GM18867 (cell line): ENCODE data around the gene BRPF1.
A peak's percentile ranks its signal among the peaks of the same experiment; 100 is the strongest.
"Not testable (repeated sequence)": the region's sequence is repeated elsewhere in the genome, so short reads cannot be mapped to it uniquely, and the experiment has no call there.

ENCODE experiments used
- ATAC-seq: cut with Tn5 transposase; IDR thresholded peaks from one replicate; pipeline ENCODE4 v1.9.1; 2021; ENCODE audit warnings: mild to moderate bottlenecking, moderate library complexity; ENCODE audit not compliant: unreplicated experiment

The BRPF1 gene

DNA sequence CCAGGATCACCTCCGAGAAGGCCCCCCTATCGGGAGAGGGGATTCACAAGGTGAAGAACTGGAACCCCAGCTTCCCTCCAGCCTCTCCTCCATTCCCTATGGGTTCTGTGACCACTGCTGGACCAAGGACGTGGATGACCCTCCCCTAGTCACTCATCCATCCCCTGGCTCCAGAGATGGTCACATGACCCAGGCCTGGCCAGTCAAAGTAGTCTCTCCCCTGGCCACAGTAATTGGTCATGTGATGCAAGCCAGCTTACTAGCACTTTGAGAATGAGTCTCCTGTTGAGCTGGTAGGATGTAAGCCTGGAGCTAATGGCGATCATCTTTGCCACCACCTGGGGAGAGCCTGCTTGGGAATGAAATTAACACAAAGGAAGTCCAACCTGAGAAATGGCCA lies 34.3 kb downstream of the BRPF1 start:
- no peak for ATAC-seq

DNA sequence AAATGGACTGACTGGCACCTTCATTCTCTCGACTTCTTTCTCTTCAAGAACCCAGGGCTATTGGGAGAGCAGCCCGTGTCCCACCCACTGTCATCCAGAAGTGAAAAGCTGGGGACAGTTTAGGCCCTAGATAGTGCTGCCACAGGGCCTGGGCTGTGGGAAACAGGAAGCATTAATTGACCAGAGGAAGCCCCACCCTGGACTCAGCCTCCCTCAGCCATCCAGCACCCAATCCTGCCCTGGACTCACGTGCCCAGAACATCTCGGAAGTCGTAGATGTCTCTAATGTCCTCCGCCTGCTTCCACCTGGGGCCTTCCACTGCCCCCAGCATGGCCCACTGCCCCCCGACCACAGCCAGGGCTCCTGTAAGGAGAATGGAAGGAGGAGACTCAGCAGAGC lies 35.9 kb downstream of the BRPF1 start:
- no peak for ATAC-seq

DNA sequence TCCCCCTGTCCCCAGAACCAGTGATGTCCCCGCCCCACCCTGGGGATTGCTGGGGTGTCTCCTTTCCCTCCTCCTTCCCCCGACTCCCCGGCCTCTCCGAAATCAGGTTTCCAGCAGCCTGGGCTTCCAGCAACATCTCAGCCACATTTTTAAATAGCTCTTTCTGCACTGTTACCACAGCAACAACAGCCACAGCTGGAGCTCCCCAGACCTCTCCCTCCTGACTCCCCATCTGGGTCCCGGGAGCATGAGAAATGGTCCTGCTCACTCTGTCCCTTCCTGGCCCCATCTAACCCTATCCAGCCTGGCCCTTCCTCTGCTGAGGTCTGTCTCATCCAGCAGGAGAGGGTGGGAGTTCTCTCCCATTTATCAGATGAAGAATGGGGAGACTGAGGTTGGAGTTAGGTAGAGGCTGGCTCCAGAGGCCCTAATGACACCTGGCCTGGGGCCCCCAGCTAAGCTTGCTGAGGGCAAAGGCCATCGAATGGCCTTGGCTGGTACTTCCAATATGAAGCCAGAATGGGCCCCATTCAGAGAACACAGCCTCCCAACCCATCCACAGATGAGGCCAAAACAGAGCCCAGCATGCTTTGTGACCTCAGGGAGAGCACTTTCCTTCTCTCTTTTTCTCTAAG lies 36.7 kb downstream of the BRPF1 start:
- ATAC-seq, result no peak

DNA sequence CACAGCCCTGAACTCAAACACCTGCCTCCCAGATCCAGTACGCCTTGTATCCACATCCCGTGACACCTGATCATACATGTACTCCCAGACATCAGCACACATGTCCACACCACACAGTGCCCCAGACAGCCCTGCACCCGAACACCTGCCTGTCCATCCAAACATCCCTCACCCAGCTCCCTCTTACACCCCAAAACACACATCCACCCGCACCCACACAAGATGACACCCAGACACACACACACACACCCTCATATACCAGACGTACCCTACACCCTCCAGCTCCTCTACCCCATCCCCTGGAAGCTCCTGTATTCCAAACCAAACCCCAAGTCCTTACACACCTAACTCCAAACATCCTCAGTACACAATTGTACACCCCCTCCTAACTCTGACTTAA lies 37.5 kb downstream of the BRPF1 start:
- no peak for ATAC-seq

DNA sequence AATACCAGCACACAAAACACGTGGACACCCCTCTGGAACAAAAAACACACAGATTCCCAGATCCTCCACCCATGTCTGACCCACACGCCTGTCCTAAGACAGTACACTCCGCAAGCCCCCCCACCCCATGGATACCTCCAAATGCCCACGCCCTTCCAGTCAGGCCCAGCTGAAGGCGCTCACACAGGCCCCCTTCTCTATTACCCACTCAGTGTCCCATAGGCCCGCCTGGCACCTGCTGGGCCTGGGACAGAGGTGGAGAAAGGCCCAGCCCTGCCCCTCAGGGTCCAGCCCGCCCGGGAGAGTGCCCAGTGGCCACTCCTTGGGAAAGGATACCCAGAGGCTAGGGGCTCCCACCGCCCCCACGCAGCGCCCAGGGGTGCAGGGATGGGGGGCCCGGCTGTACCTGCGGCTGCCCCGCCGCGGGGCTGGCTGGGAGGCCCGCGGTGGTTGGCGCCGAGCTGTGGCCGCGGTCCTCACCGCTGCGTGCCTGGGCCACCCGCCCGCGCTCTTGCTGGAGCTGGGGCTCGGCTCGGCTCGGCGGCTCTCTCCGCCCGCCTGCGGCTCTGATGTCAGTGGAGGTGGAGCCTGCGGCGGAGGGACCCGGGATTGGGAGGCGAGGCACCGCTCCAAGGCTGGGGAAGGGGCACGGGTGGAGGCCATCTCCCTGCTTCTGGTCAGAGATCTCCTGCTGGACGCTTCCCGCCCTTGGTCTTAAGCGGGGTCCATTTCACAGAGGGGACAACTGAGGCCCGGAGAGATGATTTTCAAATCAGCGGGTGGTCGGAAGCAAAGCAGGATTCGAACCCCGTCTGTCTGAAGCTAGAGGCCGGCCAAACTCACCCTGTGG lies 38.1 kb downstream of the BRPF1 start, which contains the start of gene CAMK1:
Gene CAMK1, minus strand, starts transcription at position 522 of the 850 bp plus-strand sequence. CDS start 2,198 bp downstream, outside the sequence.
- ATAC-seq, result no peak

DNA sequence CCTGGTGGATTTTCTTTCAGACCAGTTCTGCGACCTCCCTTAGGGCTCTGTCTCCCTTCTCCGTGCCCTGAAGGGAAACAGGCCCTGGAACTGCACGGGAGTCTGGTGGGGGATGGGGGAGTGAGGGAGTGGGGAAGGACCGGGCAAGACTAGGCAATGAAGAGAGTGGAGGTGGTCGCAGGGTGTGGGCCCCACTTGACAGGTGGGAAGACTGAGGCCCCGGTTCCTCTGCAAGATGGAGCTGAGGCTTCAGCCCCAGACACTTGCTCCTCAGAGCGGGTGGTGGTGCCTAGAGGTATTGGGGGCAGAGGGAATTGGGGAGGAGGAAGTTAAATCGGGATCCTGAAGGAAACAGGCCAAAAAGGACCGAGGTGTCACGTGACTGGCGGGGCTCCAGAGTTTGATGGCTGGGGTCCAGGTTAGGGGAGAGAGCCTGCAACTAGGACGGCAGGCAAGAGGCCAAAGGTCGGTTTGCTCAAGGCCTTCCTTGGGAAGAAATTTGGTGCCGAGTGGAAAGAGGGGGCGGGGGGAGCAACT lies 38.8 kb downstream of the BRPF1 start:
- ATAC-seq, result no peak

DNA sequence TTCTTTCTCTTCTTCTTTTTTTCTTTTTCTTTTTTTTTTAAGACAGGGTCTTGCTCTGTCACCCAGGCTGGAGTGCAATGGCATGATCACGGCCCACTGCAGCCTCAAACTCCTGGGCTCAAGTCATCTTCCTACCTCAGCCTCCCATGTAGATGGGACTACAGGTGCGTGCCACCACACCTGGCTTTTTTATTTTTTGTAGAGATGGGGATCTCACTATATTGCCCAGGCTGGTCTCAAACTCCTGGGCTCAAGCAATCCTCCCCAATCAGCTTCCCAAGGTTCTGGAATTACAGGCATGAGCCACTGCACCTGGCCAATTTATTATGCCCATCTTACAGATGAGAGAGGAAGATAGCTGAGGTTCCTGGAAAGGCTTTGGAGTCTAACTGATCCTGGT lies 39.5 kb downstream of the BRPF1 start:
- ATAC-seq, result not testable (repeated sequence)

DNA sequence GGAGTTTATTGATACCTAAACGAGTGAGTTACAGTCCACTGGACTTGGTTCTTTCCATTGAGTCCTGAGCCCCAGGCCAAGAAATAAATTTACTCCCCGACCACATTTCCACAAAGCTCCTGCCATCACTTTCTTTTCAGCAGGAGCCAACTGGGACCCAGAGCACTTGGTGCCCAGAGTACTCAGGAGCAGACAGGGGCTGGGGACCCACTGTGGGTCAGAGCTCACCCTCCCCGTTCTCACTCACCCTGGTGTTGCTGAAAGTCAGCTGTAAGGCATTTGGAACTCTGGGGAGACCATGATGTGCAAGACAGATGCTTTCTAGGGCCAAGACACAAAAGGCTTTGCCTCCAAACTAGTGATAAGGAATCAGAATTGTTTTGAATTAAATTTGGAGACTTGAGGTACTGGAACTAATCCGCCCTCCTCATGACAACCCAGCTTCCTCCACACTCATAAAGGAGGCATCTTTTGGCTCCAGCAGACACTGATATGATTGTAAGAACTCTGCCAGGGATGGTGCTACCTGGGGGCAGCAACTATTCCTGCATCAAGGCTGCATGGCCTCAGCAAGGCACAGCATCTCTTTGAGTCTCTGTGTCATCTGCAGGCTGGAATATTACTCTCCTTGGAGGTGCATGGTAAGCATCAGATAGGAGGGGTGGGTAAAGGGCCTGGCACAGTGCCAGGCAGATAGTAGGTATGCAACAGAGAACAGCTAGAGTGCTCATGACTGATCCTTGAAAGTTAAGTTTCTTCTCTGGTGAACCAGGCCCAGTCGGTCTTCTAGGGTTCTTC lies 45.6 kb downstream of the BRPF1 start:
- ATAC-seq, result no peak

DNA sequence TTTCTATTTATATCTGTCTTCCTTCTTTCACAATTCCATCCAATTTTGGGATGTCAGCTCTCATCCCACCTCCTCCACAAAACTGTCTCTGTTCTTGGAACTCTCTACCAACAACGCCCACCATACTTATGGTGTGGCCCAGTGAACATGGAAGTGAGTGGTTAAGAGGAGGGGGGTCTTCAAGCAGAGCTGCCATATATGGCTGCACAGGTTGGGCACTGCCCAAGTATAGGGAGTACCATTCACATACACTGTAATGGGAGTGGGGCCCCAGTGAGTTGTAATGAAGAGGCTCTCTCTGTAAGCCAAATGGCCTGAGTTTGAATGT lies 46.1 kb downstream of the BRPF1 start:
- ATAC-seq, result no peak

DNA sequence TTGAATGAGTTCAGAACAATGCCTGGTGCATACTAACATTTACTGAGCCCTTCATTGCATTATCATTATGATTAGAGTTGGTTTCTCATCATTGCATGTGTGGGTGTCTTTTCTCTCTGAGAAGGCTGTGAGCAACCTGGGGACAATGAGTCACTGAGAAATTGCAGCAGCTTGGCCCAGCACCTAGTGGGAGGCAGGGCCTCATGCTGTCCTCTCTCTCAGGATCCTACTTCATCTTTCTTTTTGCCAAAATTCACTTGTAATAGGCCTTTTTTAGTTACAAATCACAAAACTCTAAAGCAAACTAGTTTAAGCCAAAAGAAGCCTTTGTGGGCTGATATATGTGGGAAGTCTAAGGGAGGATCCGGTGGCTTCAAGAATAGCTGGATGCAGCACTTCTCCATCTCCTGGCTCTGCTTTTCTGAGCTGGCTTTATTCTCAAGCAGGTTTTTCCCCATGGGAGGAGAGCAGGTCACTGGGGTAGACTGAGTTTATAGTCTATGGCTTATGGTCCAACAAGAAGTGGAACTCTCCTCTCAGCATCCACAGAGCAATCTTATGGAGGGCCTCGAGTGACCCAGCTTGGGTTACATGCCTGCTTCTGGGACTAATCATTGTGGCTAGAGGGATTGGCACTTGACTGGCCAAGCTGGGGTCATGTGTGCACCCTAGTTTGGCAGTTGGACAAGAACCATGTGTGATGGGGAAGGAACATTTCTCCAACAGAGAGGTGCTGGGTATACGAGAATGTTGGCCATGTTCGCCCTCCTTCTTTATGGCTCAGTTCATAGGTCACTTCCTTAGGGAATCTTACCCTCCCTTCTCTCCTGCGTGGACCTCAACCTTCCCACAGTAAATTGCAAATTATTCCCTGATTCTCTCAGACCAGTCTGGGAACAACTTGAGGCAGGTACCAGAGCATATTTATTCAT lies 46.9 kb downstream of the BRPF1 start:
- no peak for ATAC-seq

DNA sequence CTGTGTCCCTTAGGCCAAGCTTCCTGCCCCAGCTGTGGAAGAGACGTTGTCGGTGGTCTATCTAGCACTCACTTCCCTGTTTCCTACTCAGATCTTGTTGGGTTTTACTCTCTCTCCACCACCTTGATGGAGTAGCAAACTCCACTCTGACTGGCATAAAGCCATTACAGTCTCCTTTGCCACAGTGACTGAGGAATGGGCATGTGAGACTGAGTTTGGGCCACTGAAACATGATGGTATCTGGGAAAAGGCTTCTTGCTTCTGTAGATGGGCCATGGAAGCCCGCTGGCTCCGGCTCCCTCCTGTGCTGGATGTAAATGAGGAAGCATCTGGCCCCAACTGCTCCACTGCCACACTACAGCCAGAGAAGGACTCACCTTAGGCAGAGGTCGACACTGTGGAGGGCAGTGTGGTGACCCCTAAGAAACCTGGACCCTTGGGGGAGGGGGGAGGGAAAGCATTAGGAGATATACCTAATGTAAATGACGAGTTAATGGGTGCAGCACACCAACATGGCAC lies 47.6 kb downstream of the BRPF1 start:
- ATAC-seq, result no peak

DNA sequence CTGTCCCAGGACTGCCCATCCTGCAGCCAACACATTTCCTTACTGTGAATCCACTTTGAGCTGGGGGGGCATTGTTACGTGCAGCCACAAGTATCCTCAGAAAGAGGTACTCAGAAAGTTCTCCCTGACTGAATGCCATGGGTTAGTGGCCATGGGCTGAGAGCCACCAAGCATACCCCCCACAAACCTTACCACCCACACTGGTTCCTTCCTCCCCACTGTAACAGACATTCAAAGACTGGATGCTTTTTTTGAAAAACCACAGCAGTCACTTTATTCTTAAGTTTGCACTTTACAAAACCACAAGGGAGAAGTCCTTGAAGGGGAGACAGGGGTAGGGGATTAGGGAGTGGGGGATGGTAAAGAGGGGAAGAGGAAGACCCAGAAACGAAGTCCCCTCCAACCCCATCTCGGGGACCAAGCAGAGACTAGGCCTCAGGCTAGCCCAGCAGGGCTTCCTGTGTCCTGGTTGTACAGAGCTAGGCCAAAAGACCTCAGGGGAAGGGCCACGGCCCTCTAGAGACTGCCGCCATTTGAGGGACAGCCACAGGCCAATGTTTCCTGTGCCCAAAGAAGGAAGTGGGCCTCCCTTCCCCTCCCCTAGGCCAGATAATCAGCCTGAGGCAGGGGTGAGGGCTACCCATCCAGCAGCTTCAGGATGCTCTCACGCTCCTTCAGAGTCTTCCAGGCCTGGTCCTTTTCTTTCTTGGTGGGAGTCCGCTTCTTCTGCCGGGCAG lies 48.4 kb downstream of the BRPF1 start:
- ATAC-seq, result peak; percentile 45

DNA sequence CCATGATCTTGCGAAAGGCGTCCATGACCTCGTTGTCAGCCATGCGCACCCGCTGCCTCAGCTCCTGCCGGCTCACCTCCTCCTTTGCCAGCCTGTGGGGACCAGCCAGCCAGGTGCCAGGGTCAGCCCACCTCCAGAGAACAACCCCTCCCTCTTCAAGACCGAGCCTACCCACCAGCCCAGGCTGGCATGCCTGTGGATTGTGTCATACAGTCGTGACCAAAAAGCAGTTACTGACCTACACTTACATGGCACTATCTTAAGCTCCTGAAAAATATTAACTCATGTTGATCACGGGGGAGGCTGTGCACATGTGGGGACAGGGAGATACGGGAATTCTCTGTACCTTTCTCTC lies 48.9 kb downstream of the BRPF1 start:
- no peak for ATAC-seq

DNA sequence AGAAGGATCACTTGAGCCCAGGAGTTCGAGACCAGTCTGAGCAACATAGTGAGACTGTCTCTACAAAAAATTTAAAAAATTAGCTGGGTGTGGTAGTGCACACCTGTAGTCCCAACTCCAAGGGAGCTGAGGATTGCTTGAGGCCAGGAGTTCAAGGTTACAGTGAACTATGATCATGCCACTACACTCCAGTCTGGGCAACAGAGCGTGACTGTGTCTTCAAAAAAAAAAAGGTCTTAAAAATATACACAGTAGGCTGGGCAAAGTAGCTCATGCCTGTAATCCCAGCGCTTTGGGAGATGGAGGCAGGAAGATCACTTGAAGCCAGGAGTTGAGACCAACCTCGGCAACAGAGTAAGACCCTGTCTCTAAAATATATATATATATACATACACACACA lies 49.4 kb downstream of the BRPF1 start:
- no peak for ATAC-seq

DNA sequence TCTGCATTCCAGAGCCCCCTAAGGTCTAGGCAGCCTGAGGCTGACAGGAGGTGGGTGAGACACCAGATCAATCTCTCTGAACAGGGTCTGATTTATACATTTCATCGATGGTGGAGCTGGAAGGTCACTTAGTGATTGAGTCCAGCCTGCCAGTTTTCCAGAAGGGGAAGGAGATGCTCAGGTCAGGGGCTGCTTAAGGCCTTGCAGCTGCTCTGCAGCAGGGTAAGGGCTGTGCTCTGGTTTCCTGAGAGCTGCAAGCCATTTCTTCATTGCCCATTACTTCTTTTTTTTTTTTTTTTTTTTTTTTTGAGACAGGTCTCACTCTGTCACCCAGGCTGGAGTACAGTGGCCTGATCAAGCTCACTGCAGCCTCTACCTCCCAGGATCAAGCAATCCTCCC lies 50.0 kb downstream of the BRPF1 start:
- no peak for ATAC-seq

DNA sequence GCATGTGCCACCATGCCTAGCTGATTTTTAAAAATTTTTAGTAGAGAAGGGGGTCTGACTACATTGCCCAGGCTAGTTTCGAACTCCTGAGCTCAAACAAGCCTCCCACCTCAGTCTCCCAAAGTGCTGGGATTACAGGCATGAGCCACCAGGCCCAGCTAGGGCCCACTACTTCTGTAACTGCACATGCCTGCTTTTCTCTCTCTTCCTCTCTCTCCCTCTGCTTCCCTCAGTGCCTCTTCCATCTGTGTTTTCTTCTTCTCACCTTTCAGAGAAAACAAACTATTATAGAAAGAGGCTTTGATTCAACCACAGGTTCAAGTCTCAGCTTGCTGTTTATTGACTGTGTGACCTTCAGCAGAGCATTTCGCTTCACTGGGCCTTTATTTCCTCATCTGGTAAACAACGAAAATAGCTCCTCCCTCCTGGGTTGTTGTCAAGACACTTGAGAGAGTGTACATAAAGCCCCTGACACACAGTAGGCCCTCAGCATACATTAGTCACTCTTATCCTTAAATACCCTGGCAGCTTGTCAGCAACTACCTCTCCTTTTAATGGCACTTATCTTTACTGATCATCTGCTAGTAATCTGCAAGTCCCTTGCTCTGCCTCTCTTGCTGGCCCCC lies 50.6 kb downstream of the BRPF1 start:
- no peak for ATAC-seq

DNA sequence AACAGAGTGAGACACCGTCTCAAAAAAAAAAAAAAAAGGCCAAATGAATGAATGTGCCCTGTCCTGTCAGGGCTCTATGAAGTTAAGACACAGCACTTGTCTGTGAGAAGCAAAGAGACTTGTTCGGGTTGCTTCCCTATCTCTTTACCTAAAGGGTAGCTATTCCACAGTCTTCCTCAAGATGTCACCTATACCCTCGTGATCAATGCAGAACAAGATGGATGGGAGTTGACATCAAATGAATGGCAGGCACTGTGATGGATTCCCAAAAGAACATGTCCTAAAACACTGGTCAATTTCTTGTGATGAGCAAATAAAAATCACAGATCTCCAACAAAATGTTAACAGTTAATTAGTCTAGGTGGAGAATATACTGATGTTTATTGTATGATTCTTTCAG lies 51.2 kb downstream of the BRPF1 start:
- no peak for ATAC-seq

DNA sequence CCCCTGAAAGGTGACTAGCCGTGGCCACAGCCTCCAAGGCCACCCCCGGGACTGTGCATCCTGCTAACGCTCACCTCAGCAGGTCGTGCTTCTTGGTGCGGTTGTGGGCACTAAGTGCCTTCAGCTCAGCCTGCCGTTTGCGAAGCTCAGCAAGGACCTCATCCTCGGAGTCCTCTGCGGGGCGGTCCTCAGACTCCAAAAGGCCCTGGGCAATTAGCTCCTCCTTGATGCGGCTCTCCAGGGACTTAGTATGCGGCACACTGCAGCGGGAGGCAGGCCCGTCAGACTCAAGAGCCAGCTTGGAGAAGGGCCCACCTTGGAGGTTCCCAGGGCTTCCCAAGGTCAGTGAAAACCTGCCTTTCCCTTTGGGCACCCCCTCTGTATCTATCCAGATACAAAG lies 52.4 kb downstream of the BRPF1 start:
- ATAC-seq, result no peak

DNA sequence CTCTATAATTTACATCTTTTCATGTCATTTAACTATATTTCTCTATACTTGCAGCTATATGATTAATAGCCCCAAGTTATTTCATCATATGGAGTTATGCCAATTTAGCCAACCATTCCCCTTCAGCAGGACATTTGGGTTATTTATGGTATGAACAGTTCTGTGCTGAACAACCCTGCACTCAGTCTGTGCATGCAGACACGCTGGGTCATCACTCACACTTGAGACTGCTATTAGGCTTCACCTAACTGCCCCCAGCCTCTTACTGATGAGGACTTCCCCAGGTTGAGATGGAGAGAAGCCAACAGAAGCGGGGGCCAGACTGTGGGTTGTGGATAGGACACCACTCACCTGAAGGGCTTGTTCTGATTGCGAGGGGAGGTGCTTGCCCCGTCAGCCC lies 53.4 kb downstream of the BRPF1 start:
- no peak for ATAC-seq
